Left lung (tissue), 10 donors: ENCODE results near the gene CPXM2. TPM values are rescaled to one million over a fixed set of nuclear protein-coding genes. Genes with fewer than 3 reads are reported as not detected.

Experiments used
- ATAC-seq: fragments of 200-7000 bp; cut with Tn5 transposase; one replicate; pipeline ENCODE4 v1.9.1; 2020; ENCODE audit warnings: moderate library complexity
- DNase-seq, 4 donors: peaks; one replicate each; pipeline ENCODE4 v3.0.0-alpha.2; 2013 to 2020
- H3K27ac ChIP-seq, 2 donors: fragments of 200-600 bp; sonication (generic) in 1 of 2; one replicate each; pipeline versions ENCODE4 v1.5.0 to v1.8.0; 2020 to 2021
- H3K27me3 ChIP-seq, 2 donors: fragments of 200-600 bp; sonication (generic) in 1 of 2; one replicate each; pipeline versions ENCODE4 v1.5.0 to v1.8.0; 2020 to 2021
- H3K36me3 ChIP-seq, 2 donors: fragments of 200-600 bp; sonication (generic) in 1 of 2; one replicate each; pipeline versions ENCODE4 v1.5.0 to v1.8.0; 2020 to 2021
- H3K4me1 ChIP-seq, 2 donors: fragments of 200-600 bp; one replicate each; pipeline ENCODE4 v1.8.0; 2021
- H3K4me3 ChIP-seq, 2 donors: fragments of 200-600 bp; sonication (generic) in 1 of 2; one replicate each; pipeline versions ENCODE4 v1.5.0 to v1.8.0; 2020 to 2021; ENCODE audit warnings: mild to moderate bottlenecking in 1 of 2
- H3K9me3 ChIP-seq, 2 donors: fragments of 200-600 bp; sonication (generic) in 1 of 2; one replicate each; pipeline versions ENCODE4 v1.5.0 to v1.8.0; 2020 to 2021
- intact Hi-C, 2 donors: fragments of 100-400 bp; cut with DNase I; formaldehyde crosslinking; loops; one replicate each; pipeline versions ENCODE4 v1.11.2 to v1.14.2; 2022
- polyA plus RNA-seq, 6 donors: library from polyadenylated mRNA; unstranded; fragments of 120-200 nt; gene quantifications; one replicate each; pipeline ENCODE4 v1.2.1, GENCODE V29; 2013; ENCODE audit not compliant: insufficient read length in 6 of 6
- total RNA-seq, 2 donors: library from RNA; stranded (reverse); fragmentation: NEBNext Ultra II Directional; extraction: Animal tissue kit (Norgen Biotek cat#: 25700); gene quantifications; one replicate each; pipeline ENCODE4 v1.2.1, GENCODE V29; 2021
- TF ChIP-seq, protein P1 (sequence below), 2 donors: fragments of 200-600 bp; sonication (generic) in 1 of 2; IDR thresholded peaks; one replicate each; pipeline versions ENCODE4 v1.5.0 to v1.8.0; 2021; ENCODE audit warnings: antibody characterized with exemption in 2 of 2
- donor health status: DM: no; HTN: yes; CAD: no.
- donor health status: DM: no; HTN: no; CAD: no.

Gene CPXM2
- total and polyA plus RNA-seq, 8 donors: 1.5 to 6.5 (median 2.6) TPM

GRCh38 chr10:123833170-123833850, 58.3 kb downstream of the CPXM2 start:
- H3K4me1 ChIP-seq: no peaks in the 10 kb centered on the region
- no peaks in the 10 kb centered on the region for H3K9me3 ChIP-seq
- intact Hi-C loops: no loop called here
- H3K4me3 ChIP-seq: no peak overlapping the region
- H3K36me3 ChIP-seq: no peaks in the 10 kb centered on the region
- H3K27me3 ChIP-seq: peaks cover 0 to 28% of the 10 kb centered on the region in 2 donors
- TF ChIP-seq, protein P1, sequence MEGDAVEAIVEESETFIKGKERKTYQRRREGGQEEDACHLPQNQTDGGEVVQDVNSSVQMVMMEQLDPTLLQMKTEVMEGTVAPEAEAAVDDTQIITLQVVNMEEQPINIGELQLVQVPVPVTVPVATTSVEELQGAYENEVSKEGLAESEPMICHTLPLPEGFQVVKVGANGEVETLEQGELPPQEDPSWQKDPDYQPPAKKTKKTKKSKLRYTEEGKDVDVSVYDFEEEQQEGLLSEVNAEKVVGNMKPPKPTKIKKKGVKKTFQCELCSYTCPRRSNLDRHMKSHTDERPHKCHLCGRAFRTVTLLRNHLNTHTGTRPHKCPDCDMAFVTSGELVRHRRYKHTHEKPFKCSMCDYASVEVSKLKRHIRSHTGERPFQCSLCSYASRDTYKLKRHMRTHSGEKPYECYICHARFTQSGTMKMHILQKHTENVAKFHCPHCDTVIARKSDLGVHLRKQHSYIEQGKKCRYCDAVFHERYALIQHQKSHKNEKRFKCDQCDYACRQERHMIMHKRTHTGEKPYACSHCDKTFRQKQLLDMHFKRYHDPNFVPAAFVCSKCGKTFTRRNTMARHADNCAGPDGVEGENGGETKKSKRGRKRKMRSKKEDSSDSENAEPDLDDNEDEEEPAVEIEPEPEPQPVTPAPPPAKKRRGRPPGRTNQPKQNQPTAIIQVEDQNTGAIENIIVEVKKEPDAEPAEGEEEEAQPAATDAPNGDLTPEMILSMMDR (IDR thresholded peaks at IDR 0.05): no peak
- H3K27ac ChIP-seq: no peak overlapping the region
- ATAC-seq (no peak), DNase-seq (no peak)

- H3K4me3 ChIP-seq: no peak overlapping the region
- no peak for ATAC-seq
- no peaks in the 10 kb centered on the region for H3K4me1 ChIP-seq
- TF ChIP-seq, protein P1 (IDR thresholded peaks at IDR 0.05): no peak
- no peak for DNase-seq
- intact Hi-C loops: no loop called here
- no peaks in the 10 kb centered on the region for H3K36me3 ChIP-seq
- H3K27ac ChIP-seq: no peak overlapping the region
- H3K27me3 ChIP-seq: peaks cover 0 to 27% of the 10 kb centered on the region in 2 donors
- H3K9me3 ChIP-seq: no peaks in the 10 kb centered on the region
These were observed 60.3 kb downstream of the CPXM2 start for GRCh38 chr10:123831259-123831658.

DNA sequence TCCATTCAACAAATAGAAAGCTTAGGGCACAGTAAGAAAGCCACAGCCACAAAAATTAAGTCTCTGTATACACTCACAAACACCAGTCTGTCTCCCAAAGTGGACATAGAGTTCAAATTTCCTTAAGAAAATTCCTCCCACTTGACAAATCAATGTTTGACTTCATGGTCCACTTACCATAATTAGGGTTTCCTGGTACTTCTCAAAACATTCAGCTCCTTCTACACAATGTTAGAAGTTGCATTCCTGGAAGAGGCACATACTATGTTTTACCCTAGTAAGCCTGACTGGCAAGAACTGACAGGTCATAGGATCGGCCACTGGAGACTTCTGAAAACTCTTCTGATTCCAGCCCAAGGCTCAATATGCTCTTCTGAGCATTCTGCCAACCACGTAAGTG, 70.5 kb downstream of the CPXM2 start:
- no peak for ATAC-seq
- Histone ChIP-seq H3K36me3 (no peaks in the 10 kb centered on the region), H3K27me3 (no peaks in the 10 kb centered on the region), H3K4me3 (no peak overlapping the region), H3K9me3 (no peaks in the 10 kb centered on the region), H3K27ac (no peak overlapping the region), H3K4me1 (no peaks in the 10 kb centered on the region)
- TF ChIP-seq, protein P1 (IDR thresholded peaks at IDR 0.05): no peak
- DNase-seq: no peak
- intact Hi-C loops: no loop called here

- no peak for DNase-seq
- Histone ChIP-seq H3K4me3 (no peak overlapping the region), H3K9me3 (no peaks in the 10 kb centered on the region), H3K36me3 (no peaks in the 10 kb centered on the region), H3K27me3 (peaks cover 0 to 7% of the 10 kb centered on the region in 2 donors), H3K4me1 (no peaks in the 10 kb centered on the region), H3K27ac (no peak overlapping the region)
- intact Hi-C loops: no loop called here
- TF ChIP-seq, protein P1 (IDR thresholded peaks at IDR 0.05): no peak
- ATAC-seq: no peak
These were observed 82.0 kb downstream of the CPXM2 start for GRCh38 chr10:123809632-123810031.

- no peaks in the 10 kb centered on the region for H3K9me3 ChIP-seq
- ATAC-seq (no peak), DNase-seq (no peak)
- no peaks in the 10 kb centered on the region for H3K4me1 ChIP-seq
- intact Hi-C loops: no loop called here
- no peaks in the 10 kb centered on the region for H3K36me3 ChIP-seq
- TF ChIP-seq, protein P1 (IDR thresholded peaks at IDR 0.05): no peak
- H3K4me3 ChIP-seq: no peak overlapping the region
- peaks cover 0 to 12% of the 10 kb centered on the region in 2 donors for H3K27me3 ChIP-seq
- no peak overlapping the region for H3K27ac ChIP-seq
These were observed 82.7 kb downstream of the CPXM2 start for GRCh38 chr10:123808906-123809305.
